HUES48 (cell line): ENCODE results near the gene HUWE1.
A peak's percentile ranks its signal among the peaks of the same experiment; 100 is the strongest.
"Not testable (repeated sequence)": the region's sequence is repeated elsewhere in the genome, so short reads cannot be mapped to it uniquely, and the experiment has no call there.

Source experiments
- H3K27ac ChIP-seq: one replicate; pipeline ENCODE4 v1.7.0; 2013; ENCODE audit warnings: low read depth, low read length, inconsistent platforms
- H3K27me3 ChIP-seq: 2 replicates; pipeline ENCODE4 v1.6.1; 2013; ENCODE audit warnings: mild to moderate bottlenecking, low read length; ENCODE audit not compliant: control insufficient read depth, insufficient read depth
- H3K36me3 ChIP-seq: 2 replicates; pipeline ENCODE4 v1.6.1; 2013; ENCODE audit warnings: low read length; ENCODE audit not compliant: control insufficient read depth, insufficient read depth
- H3K4me1 ChIP-seq: 2 replicates; pipeline ENCODE4 v1.6.1; 2013; ENCODE audit warnings: mild to moderate bottlenecking, low read length; ENCODE audit not compliant: control insufficient read depth, insufficient read depth
- H3K4me3 ChIP-seq: 2 replicates; pipeline ENCODE4 v1.5.1; 2013; ENCODE audit warnings: mild to moderate bottlenecking, low read depth, low read length
- H3K9ac ChIP-seq: 2 replicates; pipeline ENCODE4 v1.6.1; 2013; ENCODE audit warnings: mild to moderate bottlenecking, low read depth, low read length, moderate library complexity
- H3K9me3 ChIP-seq: 2 replicates; pipeline ENCODE4 v1.6.1; 2013; ENCODE audit warnings: low read length; ENCODE audit not compliant: control insufficient read depth, insufficient read depth

HUWE1 gene

GRCh38 chrX:53686151-53686885, at the start of gene HUWE1:
Gene HUWE1 (minus strand): TSS chrX:53686719. CDS start chrX:53654107, 32,612 bp downstream.
- Histone ChIP-seq H3K27me3 (no peaks in the 10 kb centered on the region), H3K27ac (peak within 1 kb of the TSS; percentile 97), H3K4me1 (no peaks in the 10 kb centered on the region), H3K36me3 (peaks cover 6% of the 10 kb centered on the region; the same call in 1 of the 2 replicates), H3K9ac (peak within 1 kb of the TSS; percentile 85), H3K9me3 (peaks cover 23% of the 10 kb centered on the region), H3K4me3 (peak within 1 kb of the TSS; percentile 91)

DNA sequence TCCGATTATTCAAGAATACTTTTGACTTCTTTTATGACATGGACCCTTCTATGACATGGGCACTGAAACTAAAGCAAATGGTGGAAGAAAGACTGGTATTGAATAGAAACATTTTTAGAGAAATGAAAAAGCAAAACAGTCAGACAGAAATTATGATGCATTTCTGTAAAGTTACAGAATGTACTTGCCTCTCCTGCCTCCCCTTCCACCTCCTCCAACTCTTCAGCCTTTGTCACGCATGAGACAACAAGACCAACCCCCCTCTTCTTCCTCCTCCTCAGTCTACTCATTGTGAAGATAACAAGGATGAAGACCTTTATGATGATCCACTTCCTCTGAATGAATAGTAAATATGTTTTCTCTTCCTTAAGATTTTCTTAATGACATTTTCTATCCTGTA, 46.3 kb upstream of the HUWE1 start:
- H3K9me3 ChIP-seq = peaks cover 28% of the 10 kb centered on the region
- no peak overlapping the region for H3K9ac ChIP-seq
- no peaks in the 10 kb centered on the region for H3K27me3 ChIP-seq
- H3K27ac ChIP-seq = no peak overlapping the region
- no peaks in the 10 kb centered on the region for H3K4me1 ChIP-seq
- no peaks in the 10 kb centered on the region for H3K36me3 ChIP-seq
- no peak overlapping the region for H3K4me3 ChIP-seq

- Histone ChIP-seq H3K9me3 (peaks cover 28% of the 10 kb centered on the region), H3K27ac (no peak overlapping the region)
These were observed 43.2 kb upstream of the HUWE1 start for GRCh38 chrX:53729751-53730150.

DNA sequence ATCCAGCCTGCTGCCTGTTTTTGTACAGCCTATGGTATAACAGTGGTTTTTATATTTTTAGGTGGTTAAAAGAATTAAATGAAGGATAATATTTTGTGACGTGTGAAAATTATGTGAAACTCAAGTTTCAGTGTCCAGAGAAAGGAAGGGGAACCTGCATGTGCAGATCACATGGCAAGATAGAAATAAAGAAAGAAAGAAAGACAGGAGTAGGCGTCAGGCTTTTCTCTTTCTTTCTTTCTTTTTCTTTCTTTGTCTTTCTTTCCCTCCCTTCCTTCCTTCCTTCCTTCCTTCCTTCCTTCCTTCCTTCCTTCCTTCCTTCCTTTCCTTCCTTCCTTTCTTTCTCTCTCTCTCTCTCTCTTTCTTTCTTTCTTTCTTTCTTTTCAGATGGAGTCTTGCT, 42.0 kb upstream of the HUWE1 start:
- no peaks in the 10 kb centered on the region for H3K4me1 ChIP-seq
- no peak overlapping the region for H3K4me3 ChIP-seq
- no peak overlapping the region for H3K27ac ChIP-seq
- no peaks in the 10 kb centered on the region for H3K36me3 ChIP-seq
- no peak overlapping the region for H3K9ac ChIP-seq
- peaks cover 30% of the 10 kb centered on the region for H3K9me3 ChIP-seq
- H3K27me3 ChIP-seq = no peaks in the 10 kb centered on the region

More at GRCh38 chrX:53729751-53730150, 43.2 kb upstream of the HUWE1 start:
- Histone ChIP-seq H3K27me3 (no peaks in the 10 kb centered on the region), H3K4me3 (no peak overlapping the region), H3K36me3 (no peaks in the 10 kb centered on the region), H3K9ac (no peak overlapping the region), H3K4me1 (no peaks in the 10 kb centered on the region)

GRCh38 chrX:53724872-53725271, 38.4 kb upstream of the HUWE1 start:
- Histone ChIP-seq H3K27me3 (no peaks in the 10 kb centered on the region), H3K4me3 (no peak overlapping the region), H3K9me3 (peaks cover 42% of the 10 kb centered on the region), H3K9ac (no peak overlapping the region), H3K36me3 (no peaks in the 10 kb centered on the region), H3K27ac (no peak overlapping the region), H3K4me1 (no peaks in the 10 kb centered on the region)

GRCh38 chrX:53723381-53723780, 36.9 kb upstream of the HUWE1 start:
- H3K27ac ChIP-seq = no peak overlapping the region
- H3K36me3 ChIP-seq = no peaks in the 10 kb centered on the region
- H3K4me1 ChIP-seq = no peaks in the 10 kb centered on the region
- H3K9me3 ChIP-seq = peaks cover 46% of the 10 kb centered on the region
- H3K27me3 ChIP-seq = no peaks in the 10 kb centered on the region
- no peak overlapping the region for H3K9ac ChIP-seq
- no peak overlapping the region for H3K4me3 ChIP-seq

GRCh38 chrX:53721610-53722009, 35.1 kb upstream of the HUWE1 start:
- H3K9ac ChIP-seq, H3K27ac ChIP-seq, H3K4me3 ChIP-seq, H3K36me3 ChIP-seq, H3K27me3 ChIP-seq, H3K4me1 ChIP-seq: not testable (repeated sequence)
- H3K9me3 ChIP-seq = peaks cover 52% of the 10 kb centered on the region

DNA sequence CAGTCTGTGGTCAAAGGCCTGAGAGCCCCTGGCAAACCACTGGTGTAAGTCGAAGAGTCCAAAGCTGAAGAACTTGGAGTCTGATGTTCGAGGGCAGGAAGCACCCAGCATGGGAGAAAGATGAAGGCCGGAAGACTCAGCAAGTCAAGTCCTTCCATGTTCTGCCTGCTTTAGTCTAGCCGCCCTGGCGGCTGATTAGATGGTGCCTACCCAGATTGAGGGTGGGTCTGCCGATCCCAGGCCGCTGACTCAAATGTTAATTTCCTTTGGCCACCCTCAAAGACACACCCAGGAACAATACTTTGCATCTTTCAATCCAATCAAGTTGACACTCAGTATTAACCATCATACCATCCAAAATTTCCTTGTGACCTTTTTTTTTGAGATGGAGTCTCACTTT, 33.1 kb upstream of the HUWE1 start:
- H3K27me3 ChIP-seq, H3K4me1 ChIP-seq, H3K9ac ChIP-seq, H3K4me3 ChIP-seq, H3K36me3 ChIP-seq, H3K27ac ChIP-seq: not testable (repeated sequence)
- peaks cover 52% of the 10 kb centered on the region for H3K9me3 ChIP-seq

DNA sequence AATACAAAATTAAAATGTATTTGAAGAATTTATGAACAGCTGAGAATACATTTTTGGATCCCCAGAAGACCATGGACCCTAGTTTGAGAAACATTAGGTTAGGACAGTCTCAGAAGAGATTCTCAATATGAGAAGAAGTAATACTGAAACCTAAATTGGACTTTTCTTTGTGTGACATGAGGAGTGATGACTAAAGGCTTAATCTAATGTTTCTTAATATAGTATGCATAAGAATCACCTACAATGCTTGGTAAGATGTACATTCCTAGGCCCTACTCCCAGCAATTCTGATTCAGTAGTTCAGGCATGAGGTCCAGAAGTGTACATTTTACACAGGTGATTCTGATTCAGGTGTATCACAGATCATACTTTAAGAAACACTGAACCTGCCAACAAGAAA, 31.6 kb upstream of the HUWE1 start:
- Histone ChIP-seq H3K9ac (no peak overlapping the region), H3K27me3 (no peaks in the 10 kb centered on the region), H3K27ac (no peak overlapping the region), H3K4me3 (no peak overlapping the region), H3K9me3 (peaks cover 45% of the 10 kb centered on the region), H3K4me1 (no peaks in the 10 kb centered on the region), H3K36me3 (no peaks in the 10 kb centered on the region)

DNA sequence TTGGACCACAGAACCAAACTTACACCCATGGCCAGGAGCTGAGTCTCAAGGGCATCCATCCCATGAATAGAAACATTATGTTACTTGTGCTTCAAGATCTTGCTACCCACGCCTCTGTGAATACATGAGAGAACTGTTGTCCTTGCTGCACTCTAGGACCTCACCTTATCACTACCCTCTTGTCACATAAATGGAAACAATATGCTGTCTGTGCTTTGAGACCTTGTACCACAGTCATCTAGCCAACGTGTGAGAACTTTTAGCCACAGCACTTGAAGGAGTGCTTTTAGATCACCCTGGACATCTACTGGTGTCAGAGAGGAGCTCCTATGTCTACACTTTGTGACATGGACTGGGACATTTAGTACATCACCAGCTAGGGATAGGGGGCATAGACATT, 30.7 kb upstream of the HUWE1 start:
- H3K27ac ChIP-seq = no peak overlapping the region
- H3K4me1 ChIP-seq = no peaks in the 10 kb centered on the region
- H3K27me3 ChIP-seq = no peaks in the 10 kb centered on the region
- H3K4me3 ChIP-seq = no peak overlapping the region
- H3K9me3 ChIP-seq = peaks cover 42% of the 10 kb centered on the region
- no peak overlapping the region for H3K9ac ChIP-seq
- H3K36me3 ChIP-seq = no peaks in the 10 kb centered on the region

DNA sequence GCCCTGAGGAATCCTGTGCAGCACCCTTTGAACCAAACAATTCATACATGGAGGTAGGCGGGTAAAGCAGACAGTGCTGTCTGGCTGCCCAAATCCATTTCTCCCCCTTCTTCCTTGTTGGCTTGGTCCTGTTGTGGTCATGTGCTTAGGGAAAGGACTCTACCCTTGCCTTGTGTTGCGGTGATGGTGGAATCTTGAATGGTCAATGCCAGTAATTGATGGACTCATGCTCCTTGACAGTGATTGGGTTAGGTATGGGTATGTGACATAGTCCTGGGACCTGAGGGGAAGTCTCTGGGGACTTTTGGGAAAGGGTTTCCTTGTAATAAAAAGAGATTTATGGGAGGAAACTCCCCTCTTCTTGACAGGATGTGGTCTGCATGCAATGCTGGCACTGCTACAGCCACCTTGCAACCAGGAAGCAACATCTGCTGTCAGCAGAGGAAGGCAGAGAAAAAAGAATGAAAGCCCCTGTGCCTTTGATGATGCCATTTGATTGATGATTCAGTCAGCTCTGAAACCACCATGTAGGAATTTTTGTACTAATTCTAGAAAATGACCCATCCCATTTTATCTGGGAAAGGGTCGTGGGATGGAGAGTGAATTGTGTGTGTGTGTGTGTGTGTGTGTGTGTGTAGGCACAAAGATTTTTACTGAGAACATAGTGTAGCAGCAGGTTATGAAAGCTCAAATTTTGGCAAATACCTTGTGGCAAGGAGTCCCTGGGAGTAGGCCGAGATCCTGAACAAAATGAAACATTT, 30.0 kb upstream of the HUWE1 start:
- Histone ChIP-seq H3K27me3 (no peaks in the 10 kb centered on the region), H3K9ac (no peak overlapping the region), H3K9me3 (peaks cover 45% of the 10 kb centered on the region), H3K4me3 (no peak overlapping the region), H3K4me1 (no peaks in the 10 kb centered on the region), H3K36me3 (no peaks in the 10 kb centered on the region), H3K27ac (no peak overlapping the region)
